HL-60 (cell line): Measurements from ENCODE around the gene JCHAIN.

ENCODE experiments used
- DNase-seq, 2 experiments: peaks; one replicate each; pipeline ENCODE4 v3.0.0-alpha.2; 2010 to 2020; ENCODE audit warnings: low read depth in 1 of 2, low spot score in 1 of 2
- H3K27ac ChIP-seq: fragments of 250-450 bp; sonication (Bioruptor Pico); replicated peaks from 2 replicates; pipeline ENCODE4 v1.5.1; 2020; ENCODE audit warnings: mild to moderate bottlenecking, moderate library complexity
- H3K27me3 ChIP-seq: fragments of 250-450 bp; sonication (Bioruptor Pico); 2 replicates; pipeline ENCODE4 v1.5.1; 2021; ENCODE audit warnings: mild to moderate bottlenecking, moderate library complexity; ENCODE audit not compliant: insufficient read depth, poor library complexity, severe bottlenecking
- H3K4me3 ChIP-seq: replicated peaks from 2 replicates; pipeline ENCODE4 v1.5.1; 2011; ENCODE audit warnings: mild to moderate bottlenecking, control low read depth, low read length; ENCODE audit not compliant: insufficient read depth
- CTCF ChIP-seq: IDR thresholded peaks from one replicate; pipeline ENCODE4 v1.5.1; 2011; ENCODE audit warnings: low read length, control low read depth, inconsistent platforms; ENCODE audit not compliant: insufficient read depth
- GABPA ChIP-seq: IDR thresholded peaks from 2 replicates; pipeline ENCODE4 v1.6.1; 2012; ENCODE audit warnings: low read depth
- POLR2AphosphoS5 ChIP-seq: IDR thresholded peaks from 2 replicates; pipeline ENCODE4 v1.6.1; 2012; ENCODE audit warnings: low read depth
- REST ChIP-seq: IDR thresholded peaks from 2 replicates; pipeline ENCODE4 v1.6.1; 2012; ENCODE audit warnings: low read depth; ENCODE audit not compliant: insufficient replicate concordance
- SPI1 ChIP-seq: IDR thresholded peaks from 2 replicates; pipeline ENCODE4 v1.6.1; 2012; ENCODE audit warnings: low read depth, mild to moderate bottlenecking, borderline replicate concordance

Gene JCHAIN

GRCh38 chr4:70630162-70630561 lies 36.1 kb downstream of the JCHAIN start:
- no peak overlapping the region for H3K27ac ChIP-seq
- no peak overlapping the region for H3K4me3 ChIP-seq
- DNase-seq = no peak
- no peaks in the 10 kb centered on the region for H3K27me3 ChIP-seq
- TF ChIP-seq CTCF = no peak
- no peak for TF ChIP-seq REST
- no peak for TF ChIP-seq SPI1
- TF ChIP-seq POLR2AphosphoS5 = no peak
- no peak for TF ChIP-seq GABPA

GRCh38 chr4:70629469-70630090 lies 36.7 kb downstream of the JCHAIN start:
- H3K27ac ChIP-seq = no peak overlapping the region
- no peak for TF ChIP-seq GABPA
- TF ChIP-seq SPI1 = no peak
- H3K4me3 ChIP-seq = no peak overlapping the region
- H3K27me3 ChIP-seq = no peaks in the 10 kb centered on the region
- DNase-seq = no peak

GRCh38 chr4:70628444-70628843 lies 37.9 kb downstream of the JCHAIN start, which contains the start of gene ENAM:
ENAM (plus strand) TSS chr4:70628744; CDS start chr4:70629501, 757 bp downstream.
- Histone ChIP-seq H3K4me3 (no peak within 1 kb of the TSS), H3K27ac (no peak within 1 kb of the TSS), H3K27me3 (no peaks in the 10 kb centered on the region)
- DNase-seq = no peak
- TF ChIP-seq GABPA = no peak
- no peak for TF ChIP-seq REST
- TF ChIP-seq POLR2AphosphoS5 = no peak
- TF ChIP-seq CTCF = no peak
- TF ChIP-seq SPI1 = no peak

- DNase-seq = no peak
- no peak overlapping the region for H3K4me3 ChIP-seq
- no peaks in the 10 kb centered on the region for H3K27me3 ChIP-seq
- no peak overlapping the region for H3K27ac ChIP-seq
- TF ChIP-seq GABPA (no peak), POLR2AphosphoS5 (no peak), CTCF (no peak), SPI1 (no peak), REST (no peak)
These were observed 38.7 kb downstream of the JCHAIN start for GRCh38 chr4:70627620-70628019.
